ENCODE data around the gene PEDS1.
A peak's percentile ranks its signal among the peaks of the same experiment; 100 is the strongest.
"Not testable (repeated sequence)": the region's sequence is repeated elsewhere in the genome, so short reads cannot be mapped to it uniquely, and the experiment has no call there.

PEDS1 gene

GRCh38 chr20:50113420-50114224 lies 39.9 kb downstream of the PEDS1 start:
- no peak for DNase-seq (ENCODE audit: low spot score)

- peak; percentile 85 for DNase-seq (ENCODE audit: low spot score)
Observed at GRCh38 chr20:50112512-50113419, 40.8 kb downstream of the PEDS1 start, which contains the start of gene UBE2V1. Gene UBE2V1, minus strand, starts transcription at chr20:50113150. Its CDS starts 22 bp downstream, at chr20:50113128.

GRCh38 chr20:50111829-50112495 lies 41.6 kb downstream of the PEDS1 start:
- no peak for DNase-seq (ENCODE audit: low spot score)

GRCh38 chr20:50111120-50111828 lies 42.2 kb downstream of the PEDS1 start:
- DNase-seq (ENCODE audit: low spot score), result peak; percentile 50

GRCh38 chr20:50110141-50111047 lies 43.1 kb downstream of the PEDS1 start:
- peak; percentile 68 for DNase-seq (ENCODE audit: low spot score)

- DNase-seq (ENCODE audit: low spot score), result no peak
Observed at GRCh38 chr20:50108556-50109235, 44.8 kb downstream of the PEDS1 start.

- no peak for DNase-seq (ENCODE audit: low spot score)
Observed at GRCh38 chr20:50107796-50108331, 45.7 kb downstream of the PEDS1 start.

- no peak for DNase-seq (ENCODE audit: low spot score)
Observed at GRCh38 chr20:50107086-50107660, 46.4 kb downstream of the PEDS1 start.

GRCh38 chr20:50106669-50107068 lies 46.9 kb downstream of the PEDS1 start:
- DNase-seq (ENCODE audit: low spot score), result not testable (repeated sequence)
